ENCODE measurements around the gene ENO2.
A peak's percentile ranks its signal among the peaks of the same experiment; 100 is the strongest.

ENO2 gene

DNA sequence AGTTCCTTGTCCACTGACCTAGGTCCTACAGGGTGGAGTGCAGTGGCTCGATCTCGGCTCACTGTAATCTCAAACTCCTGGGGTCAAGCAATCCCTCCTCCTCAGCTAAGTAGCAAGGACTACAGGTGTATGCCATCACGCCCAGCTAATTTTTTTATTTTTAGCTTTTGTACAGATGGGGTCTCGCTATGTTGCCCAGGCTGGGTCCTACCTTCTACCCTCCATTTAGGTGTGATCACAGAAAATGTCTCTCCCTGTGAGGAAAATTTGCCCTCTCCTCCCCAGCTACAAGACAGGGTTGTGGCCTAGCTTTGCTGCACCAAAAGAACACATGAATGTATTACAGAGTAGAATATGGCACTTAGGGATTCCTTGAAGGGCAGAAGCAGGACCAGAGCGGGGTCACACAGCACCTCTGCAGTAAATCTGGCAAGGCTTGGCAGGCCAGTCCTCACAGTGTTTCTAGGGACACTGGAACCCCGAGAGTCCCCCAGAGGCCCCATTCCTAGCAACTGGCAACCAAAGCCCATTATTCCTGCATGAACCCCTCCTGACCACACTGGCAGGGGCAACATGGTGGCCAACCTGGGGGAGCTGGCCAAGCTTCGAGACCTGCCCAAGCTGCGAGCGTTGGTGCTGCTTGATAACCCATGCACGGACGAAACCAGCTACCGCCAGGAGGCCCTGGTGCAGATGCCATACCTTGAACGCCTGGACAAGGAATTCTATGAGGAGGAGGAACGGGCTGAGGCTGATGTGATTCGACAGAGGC is 2.0 kb upstream of the ENO2 start:
- FAIRE-seq (no peak), DNase-seq (ENCODE audit: low spot score) (no peak)

DNA sequence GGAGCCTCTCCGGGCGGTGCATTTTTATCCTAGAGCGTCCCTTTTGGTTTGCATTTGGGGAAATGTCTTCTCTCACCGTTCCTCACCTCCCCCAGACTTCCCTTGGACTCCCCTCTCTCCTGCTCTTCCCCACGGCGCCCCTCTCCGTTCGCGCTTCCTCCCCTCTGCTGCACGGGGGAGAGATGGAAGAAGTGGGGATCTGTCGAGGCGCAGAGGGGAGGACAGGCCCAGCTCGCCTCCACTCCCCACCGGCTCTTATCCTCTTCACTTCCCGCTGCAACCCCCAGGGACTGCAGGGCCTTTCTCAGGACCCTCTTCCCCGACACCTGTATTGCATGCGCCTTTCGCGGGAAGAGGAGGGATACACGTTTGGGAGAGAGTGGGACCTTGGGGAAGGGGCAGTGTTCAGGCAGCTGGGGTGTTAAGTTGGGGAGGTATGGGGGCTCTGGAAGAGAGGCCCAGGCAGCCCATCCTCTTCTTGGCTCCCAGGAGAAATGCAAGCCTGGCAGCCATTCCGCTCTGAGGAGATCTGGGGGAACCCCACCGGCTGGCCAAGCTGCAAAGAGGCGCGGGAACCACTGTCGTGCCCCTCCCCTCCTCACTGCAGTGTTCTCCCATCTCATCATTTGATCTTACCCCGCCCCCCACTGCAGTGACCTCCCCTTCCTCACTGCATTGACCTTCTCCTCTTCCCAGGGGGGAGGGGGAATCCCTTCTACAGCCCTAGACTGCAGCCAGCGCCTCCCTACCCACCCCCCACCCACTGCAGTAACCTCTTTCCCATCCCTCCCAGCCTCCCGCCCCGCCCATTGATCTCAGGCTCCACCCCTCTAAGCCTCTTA is 788 bp downstream of the ENO2 start:
- DNase-seq (ENCODE audit: low spot score) (no peak), FAIRE-seq (no peak)

DNA sequence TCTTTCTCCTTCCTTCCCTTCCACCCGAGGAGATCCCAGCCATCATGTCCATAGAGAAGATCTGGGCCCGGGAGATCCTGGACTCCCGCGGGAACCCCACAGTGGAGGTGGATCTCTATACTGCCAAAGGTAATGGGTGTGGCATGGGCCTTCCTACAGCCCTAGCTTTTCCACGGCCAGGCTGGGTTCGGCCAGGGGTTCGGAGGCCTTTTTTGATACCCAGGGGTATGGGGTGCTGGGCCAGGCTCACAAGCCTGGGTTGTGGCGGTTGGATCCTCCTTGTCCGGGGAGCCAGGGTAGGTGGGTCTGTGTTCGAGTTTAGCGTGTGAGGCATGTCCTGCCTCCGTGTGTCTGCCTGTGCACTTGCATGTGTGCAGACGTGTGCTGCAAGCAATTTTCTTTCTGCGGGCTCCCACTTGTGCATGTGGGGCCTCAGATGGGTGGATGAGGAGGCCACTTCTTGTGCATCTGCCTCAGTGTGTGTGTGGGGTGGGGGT is 1.5 kb downstream of the ENO2 start:
- no peak for FAIRE-seq
- no peak for DNase-seq (ENCODE audit: low spot score)

DNA sequence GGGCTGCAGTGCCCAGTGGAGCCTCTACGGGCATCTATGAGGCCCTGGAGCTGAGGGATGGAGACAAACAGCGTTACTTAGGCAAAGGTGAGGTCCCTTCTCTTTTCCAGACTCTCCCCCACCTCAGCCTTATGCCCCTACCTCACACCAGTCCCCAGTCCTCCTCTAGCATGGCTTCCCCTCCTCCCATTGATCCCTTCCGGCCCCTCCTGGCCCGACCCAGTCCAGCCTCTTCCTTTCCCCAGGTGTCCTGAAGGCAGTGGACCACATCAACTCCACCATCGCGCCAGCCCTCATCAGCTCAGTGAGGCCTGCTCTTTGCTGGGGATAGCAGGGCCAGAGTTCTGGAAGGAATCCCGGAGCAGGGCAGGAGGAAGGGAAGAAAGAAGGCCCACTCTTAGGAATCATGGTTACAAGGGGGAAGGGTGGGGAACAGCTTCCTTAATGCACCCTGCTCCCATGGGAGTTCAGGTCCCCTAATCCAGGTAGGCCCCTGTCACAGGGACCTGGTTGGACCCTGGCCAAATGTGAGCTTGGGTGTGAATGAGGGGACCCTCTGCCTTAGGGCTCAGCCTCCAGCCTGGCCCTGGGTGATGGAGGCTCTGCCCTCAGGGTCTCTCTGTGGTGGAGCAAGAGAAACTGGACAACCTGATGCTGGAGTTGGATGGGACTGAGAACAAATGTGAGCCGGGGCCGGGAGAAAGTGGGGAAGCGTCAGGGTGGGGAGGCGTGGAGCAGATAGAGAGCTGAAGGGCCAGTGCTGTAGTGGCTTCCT is 2.2 kb downstream of the ENO2 start:
- DNase-seq (ENCODE audit: low spot score) (no peak), FAIRE-seq (no peak)

DNA sequence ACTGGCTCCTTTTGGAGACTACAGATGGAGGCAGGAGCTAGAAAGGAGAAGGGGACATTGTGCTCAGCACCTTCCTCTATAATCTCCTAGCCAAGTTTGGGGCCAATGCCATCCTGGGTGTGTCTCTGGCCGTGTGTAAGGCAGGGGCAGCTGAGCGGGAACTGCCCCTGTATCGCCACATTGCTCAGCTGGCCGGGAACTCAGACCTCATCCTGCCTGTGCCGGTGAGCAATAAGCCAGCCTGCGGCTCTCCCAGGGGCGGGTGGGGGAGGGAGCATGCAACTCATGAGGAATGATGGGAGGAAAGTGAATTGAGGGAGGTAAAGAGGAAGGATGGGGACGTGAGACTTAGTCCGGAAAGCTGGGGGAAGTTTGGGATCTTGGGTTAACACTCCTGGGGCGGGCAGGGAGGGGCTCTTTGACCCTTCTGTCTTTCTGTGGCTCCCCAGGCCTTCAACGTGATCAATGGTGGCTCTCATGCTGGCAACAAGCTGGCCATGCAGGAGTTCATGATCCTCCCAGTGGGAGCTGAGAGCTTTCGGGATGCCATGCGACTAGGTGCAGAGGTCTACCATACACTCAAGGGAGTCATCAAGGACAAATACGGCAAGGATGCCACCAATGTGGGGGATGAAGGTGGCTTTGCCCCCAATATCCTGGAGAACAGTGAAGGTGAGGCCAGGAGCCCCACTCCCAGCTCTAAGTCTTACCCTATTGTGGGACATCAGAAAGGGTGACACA is 3.3 kb downstream of the ENO2 start:
- FAIRE-seq (no peak), DNase-seq (ENCODE audit: low spot score) (peak; percentile 50)

DNA sequence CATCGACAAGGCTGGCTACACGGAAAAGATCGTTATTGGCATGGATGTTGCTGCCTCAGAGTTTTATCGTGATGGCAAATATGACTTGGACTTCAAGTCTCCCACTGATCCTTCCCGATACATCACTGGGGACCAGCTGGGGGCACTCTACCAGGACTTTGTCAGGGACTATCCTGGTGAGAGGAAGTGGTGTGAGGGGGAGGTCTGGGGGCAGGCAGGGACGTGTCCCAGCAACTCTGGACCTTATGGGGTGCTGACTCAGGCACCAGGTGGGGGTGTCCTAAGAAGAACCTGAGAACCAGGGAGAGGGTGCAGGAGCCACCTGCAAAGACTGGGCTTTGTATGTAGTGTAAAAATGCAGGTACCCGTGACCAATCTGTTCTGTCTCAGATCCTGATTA is 5.2 kb downstream of the ENO2 start:
- no peak for DNase-seq (ENCODE audit: low spot score)
- no peak for FAIRE-seq

DNA sequence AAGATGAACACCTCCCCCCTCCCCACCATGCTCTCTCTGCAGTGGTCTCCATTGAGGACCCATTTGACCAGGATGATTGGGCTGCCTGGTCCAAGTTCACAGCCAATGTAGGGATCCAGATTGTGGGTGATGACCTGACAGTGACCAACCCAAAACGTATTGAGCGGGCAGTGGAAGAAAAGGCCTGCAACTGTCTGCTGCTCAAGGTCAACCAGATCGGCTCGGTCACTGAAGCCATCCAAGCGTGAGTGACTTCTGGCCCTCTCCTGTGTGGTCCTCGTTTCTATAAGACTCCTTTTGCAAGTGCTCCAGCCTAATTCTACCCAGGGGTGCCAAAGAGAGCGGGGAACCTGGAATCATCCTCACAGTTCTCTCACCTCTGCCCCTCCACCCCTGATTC is 7.2 kb downstream of the ENO2 start:
- FAIRE-seq = no peak
- DNase-seq (ENCODE audit: low spot score) = no peak

DNA sequence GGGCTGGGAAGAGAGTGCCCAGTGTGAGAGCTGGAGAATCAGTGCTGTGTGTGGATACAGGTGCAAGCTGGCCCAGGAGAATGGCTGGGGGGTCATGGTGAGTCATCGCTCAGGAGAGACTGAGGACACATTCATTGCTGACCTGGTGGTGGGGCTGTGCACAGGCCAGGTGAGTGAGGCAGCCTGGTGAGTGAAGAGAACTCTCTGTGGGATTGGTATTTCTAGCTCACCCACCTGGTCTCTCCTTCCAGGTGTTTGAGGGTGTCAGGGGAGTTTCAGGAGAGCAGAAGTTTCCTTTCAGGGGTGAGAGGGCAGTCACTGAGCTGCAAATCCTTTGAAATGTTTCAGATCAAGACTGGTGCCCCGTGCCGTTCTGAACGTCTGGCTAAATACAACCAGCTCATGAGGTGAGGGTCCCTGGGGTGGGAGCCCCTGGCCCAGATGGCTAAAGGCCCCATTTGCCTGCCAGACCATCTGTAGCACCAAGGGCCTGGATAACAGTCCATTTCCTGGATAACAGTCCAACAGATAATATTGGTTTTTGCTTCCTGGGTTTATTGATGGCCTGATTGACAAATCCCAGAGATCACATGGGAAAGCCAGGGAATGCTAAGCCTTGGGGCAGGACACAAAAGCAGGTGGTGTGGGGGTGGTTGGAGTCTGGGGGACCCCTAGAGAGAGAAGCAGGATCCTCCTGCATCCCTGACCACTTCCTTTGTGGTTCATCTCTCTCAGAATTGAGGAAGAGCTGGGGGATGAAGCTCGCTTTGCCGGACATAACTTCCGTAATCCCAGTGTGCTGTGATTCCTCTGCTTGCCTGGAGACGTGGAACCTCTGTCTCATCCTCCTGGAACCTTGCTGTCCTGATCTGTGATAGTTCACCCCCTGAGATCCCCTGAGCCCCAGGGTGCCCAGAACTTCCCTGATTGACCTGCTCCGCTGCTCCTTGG is 7.9 kb downstream of the ENO2 start:
- FAIRE-seq (no peak), DNase-seq (ENCODE audit: low spot score) (no peak)

DNA sequence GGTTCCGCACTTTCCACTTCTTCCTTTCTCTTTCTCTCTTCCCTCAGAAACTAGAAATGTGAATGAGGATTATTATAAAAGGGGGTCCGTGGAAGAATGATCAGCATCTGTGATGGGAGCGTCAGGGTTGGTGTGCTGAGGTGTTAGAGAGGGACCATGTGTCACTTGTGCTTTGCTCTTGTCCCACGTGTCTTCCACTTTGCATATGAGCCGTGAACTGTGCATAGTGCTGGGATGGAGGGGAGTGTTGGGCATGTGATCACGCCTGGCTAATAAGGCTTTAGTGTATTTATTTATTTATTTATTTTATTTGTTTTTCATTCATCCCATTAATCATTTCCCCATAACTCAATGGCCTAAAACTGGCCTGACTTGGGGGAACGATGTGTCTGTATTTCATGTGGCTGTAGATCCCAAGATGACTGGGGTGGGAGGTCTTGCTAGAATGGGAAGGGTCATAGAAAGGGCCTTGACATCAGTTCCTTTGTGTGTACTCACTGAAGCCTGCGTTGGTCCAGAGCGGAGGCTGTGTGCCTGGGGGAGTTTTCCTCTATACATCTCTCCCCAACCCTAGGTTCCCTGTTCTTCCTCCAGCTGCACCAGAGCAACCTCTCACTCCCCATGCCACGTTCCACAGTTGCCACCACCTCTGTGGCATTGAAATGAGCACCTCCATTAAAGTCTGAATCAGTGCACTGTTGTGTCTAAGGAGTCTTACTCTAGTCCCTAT is 8.8 kb downstream of the ENO2 start:
- FAIRE-seq (no peak), DNase-seq (ENCODE audit: low spot score) (no peak)

DNA sequence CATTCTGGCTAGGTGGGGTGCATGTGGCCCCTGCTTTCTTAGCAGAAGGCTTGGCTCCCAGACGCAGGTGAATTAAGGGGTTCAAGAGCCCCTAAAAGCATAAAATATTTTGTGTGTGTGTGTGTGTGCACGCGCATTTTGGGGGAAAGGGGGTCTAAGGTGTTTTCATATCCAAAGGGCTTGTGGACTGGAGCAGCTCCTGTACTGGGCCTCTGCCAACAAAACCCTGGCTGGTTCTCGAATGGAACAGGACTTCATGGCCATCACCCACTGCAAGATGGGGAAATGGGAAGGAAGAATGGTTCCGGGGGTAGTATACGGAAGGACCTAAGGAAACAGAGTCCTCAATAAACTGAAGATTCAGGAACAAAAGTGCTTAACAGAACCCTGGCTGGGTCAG is 9.5 kb downstream of the ENO2 start:
- DNase-seq (ENCODE audit: low spot score) (no peak), FAIRE-seq (no peak)

DNA sequence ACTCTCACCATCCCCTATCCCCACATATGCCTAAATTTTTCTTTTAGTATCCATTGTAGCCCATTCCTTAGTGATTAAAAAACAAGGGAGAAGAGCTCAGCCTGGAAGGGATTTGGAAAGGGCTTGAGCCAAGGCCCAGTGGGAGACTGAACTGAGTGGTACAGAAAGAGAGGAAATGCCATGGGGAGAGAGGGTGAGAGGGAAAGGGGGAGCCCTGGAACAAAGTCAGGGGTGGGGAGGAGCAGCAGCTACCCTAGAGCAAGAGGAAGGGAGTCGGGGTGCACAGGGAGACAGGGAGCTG is 10.8 kb downstream of the ENO2 start:
- no peak for FAIRE-seq
- DNase-seq (ENCODE audit: low spot score) = no peak

DNA sequence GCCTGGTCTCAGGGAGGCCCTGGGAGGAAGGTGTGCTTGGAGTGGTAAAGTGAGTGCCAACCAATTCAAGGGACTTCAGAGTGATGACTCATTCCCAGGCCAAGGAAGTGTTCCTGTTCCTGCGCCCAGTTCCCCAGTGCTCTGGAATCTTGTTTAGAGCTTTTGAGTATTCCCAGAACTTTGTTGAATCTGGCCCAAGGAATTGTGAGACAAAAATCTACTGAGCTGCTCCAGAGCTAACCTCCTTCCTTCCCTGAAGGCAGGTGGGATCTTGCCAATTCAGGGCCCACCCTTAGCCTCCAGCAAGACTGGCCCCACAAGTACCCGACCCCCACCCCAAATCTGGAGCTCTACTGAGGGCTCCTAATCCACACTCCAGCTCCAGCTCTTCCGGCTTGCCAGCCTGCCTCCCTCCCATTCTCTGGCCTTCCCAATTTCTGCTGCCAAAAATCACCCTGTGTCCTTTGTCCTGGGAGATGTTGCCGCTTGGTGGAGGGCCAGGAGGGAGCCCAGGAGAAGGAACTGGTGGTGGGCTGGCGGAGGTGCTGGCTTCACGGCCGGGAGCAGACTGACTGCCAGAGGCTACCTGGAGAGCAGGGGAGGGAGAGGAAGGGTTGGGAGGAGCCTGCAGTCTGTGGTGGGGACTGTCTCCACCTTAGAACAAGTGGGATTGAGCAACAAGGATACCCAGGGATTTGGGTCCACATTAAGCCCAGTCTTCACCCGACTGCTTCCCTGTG is 11.3 kb downstream of the ENO2 start:
- DNase-seq (ENCODE audit: low spot score) (peak; percentile 75), FAIRE-seq (peak; percentile 67)

DNA sequence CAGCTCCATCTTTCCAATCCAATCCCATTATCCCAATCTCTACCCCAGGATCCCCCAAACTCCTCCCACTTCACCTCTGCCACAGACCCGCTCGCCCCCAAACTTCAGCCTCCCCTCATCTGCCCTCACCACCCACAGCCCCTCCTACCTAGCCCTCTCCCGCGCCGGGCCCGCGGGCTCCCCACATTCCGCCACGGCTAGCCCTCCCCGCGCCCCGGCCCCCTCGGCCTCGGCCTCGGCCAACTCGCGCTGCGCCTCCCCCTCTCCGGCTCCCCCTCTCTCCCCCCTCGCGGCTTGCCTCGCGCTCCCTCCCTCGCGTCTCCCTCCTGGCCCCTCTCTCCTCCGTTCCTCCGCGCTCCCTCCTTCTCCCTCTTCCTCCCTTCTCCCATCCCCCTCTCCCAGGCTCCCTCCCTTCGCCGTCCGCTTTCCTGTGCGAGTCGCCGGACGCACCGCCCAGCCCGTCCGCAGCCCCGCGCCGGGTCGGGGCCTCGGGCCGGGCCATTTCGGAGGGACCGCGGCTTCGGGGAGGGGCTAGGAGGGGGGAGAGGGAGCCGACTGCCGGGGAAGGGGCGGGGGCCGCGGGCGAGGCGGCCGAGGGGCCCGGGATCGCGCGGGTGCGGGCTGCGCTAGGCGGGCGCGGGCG is 13.1 kb downstream of the ENO2 start, which contains the start of gene ATN1:
Gene ATN1, plus strand, starts transcription at position 581 of the 643 bp plus-strand sequence. CDS start 6,043 bp downstream, outside the sequence.
- FAIRE-seq = no peak
- peak; percentile 54 for DNase-seq (ENCODE audit: low spot score)

DNA sequence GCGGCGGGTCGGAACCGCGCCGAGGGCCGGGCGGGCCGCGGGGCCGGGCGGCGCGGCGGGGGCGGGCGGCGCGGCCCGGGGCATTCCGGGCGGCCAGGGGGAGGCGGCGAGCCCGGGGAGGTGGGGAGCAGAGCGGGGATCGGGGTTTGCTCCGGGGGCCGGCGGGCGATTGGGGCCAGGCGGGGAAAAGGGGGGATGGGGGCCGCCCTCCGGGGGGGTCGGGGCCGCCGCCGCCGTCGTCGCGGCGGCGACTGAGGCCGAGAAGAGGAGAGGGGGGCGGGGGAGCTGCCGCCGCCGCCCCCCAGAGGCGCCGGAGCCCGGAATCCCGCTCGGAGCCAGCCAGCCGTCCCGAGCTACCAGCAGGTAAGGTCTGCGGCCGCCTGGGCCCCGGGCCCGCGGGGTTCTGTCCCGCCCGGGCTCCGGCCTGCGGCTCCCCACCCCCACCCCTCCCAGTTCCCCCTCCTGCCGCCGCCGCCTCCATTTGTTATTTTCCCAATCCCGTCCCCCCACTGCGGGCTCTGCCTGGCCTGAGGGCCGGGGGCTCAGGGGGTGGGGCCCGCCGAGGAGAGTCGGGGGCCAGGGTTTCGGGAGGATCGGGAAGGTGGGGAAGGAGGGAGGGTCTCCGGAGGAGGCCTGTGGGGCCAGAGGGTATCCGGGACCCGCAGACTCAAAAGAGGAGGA is 13.8 kb downstream of the ENO2 start:
- no peak for FAIRE-seq

DNA sequence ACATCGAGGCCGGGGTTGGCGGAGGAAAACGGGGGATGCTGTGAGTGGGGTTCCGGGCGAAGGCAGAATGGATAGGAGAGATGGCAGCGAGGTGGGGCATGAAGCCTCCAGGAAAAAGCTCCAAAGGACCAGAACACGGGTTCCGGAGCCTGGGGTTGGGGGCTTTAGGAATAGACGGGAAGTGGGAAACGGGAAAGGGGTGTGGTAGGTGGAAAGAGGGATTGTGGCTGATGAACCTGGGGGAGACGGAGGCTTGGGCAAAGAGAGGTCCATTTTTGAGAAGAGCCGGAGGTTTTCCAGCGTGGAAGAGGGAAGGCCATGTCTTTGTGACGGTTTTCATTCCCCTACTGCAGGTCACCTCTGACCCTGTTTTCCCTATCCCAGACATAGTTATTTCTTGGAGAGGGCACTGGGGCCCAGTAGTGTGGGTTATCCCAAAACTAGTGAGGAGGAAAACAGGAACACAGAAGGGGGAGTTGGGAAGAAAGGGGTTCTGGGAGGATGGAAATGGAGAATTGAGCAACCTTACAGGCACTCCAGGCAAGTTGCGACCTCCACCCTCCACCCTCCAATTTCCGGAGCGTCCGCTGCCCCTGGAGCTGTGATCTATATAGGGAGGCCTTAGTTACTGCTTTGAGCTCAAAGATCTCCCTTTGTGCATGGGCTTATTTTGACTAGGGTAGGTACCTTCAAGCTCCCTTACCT is 14.5 kb downstream of the ENO2 start:
- FAIRE-seq (no peak), DNase-seq (ENCODE audit: low spot score) (no peak)

More for the DNA sequence above, 13.8 kb downstream of the ENO2 start:
- DNase-seq (ENCODE audit: low spot score) = no peak

DNA sequence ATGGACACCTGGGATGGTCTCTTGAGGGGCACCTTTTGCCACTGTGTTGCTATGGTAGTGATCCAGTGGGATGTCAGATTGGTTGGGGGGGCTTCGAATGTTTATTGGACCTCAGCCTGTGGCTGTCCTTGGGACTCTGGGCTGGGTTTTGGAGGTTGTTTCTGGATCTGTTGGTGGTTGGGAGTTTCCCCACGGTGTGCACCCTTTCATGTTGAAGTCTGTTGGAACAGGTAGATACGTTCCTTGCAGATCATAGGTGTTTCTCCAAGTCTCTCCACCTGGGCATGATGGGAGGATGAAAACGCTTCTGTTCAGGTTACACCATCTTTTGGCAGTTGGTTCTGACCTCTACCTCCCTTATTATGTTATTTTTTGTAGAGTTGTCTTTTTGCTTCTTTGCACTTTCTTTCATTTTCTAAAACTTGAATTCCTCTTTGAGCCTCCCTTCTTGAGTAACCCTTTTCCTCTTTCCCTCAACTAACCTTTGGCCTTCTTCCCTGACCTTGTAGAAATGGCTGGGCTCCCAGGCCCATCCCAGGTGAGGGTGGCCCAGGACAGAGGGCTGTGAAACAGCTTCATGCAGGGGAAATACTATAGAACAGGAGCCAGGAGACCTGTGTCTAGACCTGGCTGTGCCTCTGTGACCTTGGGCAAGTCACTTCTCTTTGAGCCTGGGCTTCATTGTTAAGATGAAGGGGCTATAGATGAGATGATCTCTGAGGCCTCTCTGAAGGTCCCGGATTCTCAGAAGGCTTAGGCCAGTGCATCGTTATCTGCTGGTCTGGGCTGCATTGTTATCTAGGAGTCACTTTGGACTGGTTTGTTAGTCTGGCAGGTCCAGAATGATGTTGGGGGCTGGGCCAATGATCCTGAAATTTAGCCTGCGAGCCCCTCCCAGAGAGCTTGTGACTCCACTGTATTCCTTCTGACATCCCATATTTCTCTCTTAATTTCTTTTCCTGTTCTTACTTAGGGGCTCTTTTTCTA is 15.4 kb downstream of the ENO2 start:
- no peak for DNase-seq (ENCODE audit: low spot score)
- FAIRE-seq = no peak
